NCI-H345 treated with DMSO at 0.1 percent for 48 hours (cell line): ENCODE results near the gene ZBTB24.

Source experiments
- DNase-seq: peaks from one replicate; lab custom pipeline; 2025; ENCODE audit not compliant: unreplicated experiment; lab: John Stamatoyannopoulos, UW

ZBTB24 gene

DNA sequence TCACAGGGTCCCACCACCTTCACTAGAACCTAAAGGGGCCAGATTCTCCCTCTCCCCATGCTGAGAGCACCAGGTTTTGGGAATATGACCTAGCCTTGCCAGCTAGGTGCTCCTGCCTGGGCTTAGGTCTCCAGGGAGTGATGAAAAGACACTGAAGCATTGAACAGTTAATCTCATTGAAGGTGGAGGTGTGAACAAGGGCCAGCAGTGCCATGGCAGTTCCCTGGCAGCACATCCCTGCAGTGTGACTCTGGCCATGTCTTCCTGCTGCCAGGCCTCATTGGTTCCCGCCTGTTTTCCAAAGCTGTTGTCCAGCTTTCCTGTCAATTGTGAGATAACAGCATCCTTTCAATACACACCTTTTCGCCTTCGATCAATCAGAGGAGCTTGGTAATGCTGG is 53.5 kb downstream of the ZBTB24 start:
- no peak for DNase-seq

DNA sequence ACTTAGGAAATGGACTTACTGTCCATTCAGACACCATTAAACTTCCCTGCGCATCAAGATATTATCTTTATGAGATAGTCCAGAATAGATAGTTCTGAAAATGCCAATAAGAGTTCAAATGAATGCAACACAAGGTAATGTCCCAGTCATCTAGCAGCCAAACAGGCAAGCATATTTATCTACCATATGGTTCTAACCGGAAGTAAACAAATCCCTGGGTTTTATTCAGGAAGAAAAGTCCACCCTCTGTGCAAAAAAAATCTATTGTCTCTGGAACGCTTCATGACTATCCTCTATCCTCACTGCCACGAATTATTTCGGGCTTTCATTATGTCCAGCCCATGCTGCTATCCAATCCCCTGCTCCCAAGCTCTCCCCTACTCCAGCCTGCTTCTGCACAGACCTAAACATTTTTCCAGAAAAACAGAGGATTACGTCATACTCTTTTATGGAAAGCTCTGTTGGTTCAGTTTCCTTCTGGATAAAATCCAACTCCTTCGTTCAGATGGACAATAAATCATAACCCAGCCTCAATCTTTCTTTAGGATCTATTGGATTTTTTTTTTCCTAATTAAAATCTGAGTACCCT is 54.0 kb downstream of the ZBTB24 start:
- no peak for DNase-seq

DNA sequence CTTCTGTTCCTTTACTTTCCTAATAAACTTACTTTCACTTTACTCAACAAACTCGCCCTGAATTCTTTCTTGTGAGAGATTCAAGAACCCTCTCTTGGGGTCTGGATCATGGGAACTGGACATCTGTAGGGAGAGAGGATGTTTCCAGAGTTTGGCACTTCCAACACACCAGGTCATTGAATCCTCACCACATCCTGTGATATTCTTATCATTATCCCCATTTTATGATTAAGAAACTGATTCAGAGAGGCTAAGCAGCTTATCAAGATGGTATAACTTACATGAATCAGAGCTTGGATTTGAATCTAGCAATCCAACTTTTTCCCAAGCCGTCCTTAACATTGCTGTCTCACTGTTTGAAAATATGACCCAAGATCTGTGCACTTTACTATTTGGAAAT is 58.1 kb downstream of the ZBTB24 start:
- DNase-seq = no peak

DNA sequence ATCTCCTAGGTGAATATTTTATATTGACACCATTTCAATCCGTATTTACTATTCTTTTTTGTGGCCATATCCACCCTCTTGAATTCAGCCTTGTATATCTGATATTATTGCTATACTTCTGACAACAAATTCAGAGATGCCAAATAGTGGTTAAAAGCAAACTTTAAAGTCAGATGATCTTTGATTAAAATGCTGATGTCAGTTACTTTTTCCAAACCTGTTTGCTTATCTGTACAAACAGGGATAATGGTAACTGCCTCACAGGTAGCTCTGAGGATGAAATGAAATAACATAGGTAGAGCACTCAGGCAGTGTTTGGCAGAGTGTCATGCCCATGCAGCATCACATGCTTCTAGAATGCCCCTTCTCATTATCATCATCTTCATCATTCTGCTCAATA is 61.8 kb downstream of the ZBTB24 start:
- no peak for DNase-seq

DNA sequence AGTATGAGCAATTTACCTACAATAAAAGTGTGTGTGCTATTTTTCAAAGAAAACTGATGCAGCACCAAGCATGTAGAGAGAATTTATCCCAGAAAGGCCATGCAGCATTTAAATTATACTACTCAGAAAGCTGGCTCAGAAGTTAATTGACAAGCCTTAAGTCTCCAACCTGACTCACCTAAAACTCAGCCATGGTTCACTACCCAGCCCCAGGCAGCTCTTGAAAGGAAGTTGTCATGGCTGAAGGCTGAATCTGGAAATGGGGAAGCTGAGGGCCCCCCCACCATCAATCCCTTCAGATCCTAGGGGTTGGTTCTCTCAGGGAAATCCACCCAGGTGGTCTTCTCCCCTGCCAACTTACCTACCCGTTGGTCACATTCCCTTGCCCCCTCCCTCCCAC is 62.3 kb downstream of the ZBTB24 start:
- DNase-seq = no peak

DNA sequence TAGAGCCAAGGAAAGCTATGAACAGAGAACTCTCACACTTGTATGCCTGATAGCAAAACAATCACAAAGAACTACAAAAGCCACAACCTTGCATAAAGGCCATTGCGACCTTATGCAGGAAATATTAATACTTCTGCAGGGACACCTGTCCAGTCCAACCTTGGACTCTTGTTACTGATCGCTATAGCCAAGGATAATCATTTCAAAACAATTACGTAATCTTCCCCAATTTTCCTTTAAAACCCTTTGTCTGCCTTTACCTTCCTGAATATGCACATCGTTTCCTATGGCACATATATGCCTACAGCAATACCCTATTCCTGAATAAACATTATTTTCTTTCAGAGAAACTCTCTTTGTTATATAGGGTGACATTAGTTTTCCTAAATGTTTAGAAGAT is 65.4 kb downstream of the ZBTB24 start:
- no peak for DNase-seq
